Measurements from ENCODE around the gene TNK1. TPM values are rescaled to one million over a fixed set of nuclear protein-coding genes. Genes with fewer than 3 reads are reported as not detected.

The TNK1 gene
- total RNA-seq, 1 donor from 2014 or later: 0.21 TPM

GRCh38 chr17:7408863-7409262 lies 28.0 kb downstream of the TNK1 start:
- Mint-ChIP-seq H3K27me3 (ENCODE audit: low read depth) (no peaks in the 10 kb centered on the region), H3K4me1 (peaks cover 38% of the 10 kb centered on the region), H3K4me3 (peak overlapping the region; percentile 78), H3K27ac (ENCODE audit: unreplicated experiment) (no peak overlapping the region), H3K9me3 (no peaks in the 10 kb centered on the region), H3K36me3 (ENCODE audit: low read depth) (peaks cover 14% of the 10 kb centered on the region)
- no peak for DNase-seq (ENCODE audit: low read depth, low spot score)
- TF ChIP-seq, protein P1, sequence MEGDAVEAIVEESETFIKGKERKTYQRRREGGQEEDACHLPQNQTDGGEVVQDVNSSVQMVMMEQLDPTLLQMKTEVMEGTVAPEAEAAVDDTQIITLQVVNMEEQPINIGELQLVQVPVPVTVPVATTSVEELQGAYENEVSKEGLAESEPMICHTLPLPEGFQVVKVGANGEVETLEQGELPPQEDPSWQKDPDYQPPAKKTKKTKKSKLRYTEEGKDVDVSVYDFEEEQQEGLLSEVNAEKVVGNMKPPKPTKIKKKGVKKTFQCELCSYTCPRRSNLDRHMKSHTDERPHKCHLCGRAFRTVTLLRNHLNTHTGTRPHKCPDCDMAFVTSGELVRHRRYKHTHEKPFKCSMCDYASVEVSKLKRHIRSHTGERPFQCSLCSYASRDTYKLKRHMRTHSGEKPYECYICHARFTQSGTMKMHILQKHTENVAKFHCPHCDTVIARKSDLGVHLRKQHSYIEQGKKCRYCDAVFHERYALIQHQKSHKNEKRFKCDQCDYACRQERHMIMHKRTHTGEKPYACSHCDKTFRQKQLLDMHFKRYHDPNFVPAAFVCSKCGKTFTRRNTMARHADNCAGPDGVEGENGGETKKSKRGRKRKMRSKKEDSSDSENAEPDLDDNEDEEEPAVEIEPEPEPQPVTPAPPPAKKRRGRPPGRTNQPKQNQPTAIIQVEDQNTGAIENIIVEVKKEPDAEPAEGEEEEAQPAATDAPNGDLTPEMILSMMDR (conservative IDR thresholded peaks at IDR 0.05): no peak

GRCh38 chr17:7409716-7410115 lies 28.8 kb downstream of the TNK1 start:
- TF ChIP-seq, protein P1 (conservative IDR thresholded peaks at IDR 0.05): no peak
- Mint-ChIP-seq H3K9me3 (no peaks in the 10 kb centered on the region), H3K4me3 (peak overlapping the region; percentile 78), H3K36me3 (ENCODE audit: low read depth) (peaks cover 14% of the 10 kb centered on the region), H3K27me3 (ENCODE audit: low read depth) (no peaks in the 10 kb centered on the region), H3K27ac (ENCODE audit: unreplicated experiment) (no peak overlapping the region), H3K4me1 (peaks cover 31% of the 10 kb centered on the region)
- no peak for DNase-seq (ENCODE audit: low read depth, low spot score)

DNA sequence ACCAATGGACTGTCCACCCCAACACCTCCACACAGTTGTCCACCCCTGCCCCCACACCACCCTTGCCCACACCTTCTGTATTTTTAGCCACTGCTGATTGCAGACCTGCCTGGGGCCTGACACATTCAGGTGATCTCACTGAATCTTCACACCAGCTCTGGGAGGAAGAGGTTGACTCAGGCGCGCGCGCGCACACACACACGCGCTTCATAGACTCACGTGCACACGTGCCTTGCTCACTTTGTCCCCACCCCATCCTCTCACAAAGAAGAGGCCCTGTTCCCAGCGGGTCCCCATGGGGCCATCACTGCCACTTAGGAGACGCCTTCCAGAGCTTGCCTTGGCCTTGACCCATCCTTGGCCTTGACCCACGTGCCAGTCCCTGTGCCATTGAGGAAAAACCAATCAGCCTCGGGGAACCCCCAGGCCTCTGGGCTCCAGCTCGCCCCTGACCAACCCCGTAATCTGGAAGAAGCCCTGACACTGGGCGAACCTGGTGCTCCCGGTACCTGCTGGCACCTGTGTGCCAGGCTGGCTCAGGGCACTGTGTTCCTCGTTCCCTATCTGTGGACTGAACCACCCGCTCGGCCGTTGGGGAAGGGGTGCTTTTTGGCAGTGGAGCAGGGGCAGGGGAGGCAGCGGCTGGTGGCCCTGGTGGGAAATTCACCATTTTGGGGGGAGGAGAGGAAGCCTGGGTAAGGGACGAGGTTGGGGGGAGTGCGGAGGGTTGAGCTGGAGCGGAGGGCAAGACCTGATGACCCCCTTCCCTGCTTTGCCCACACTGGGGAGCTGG lies 29.9 kb downstream of the TNK1 start:
- Mint-ChIP-seq H3K27me3 (ENCODE audit: low read depth) (no peaks in the 10 kb centered on the region), H3K9me3 (no peaks in the 10 kb centered on the region), H3K4me3 (peak overlapping the region; percentile 57), H3K36me3 (ENCODE audit: low read depth) (peaks cover 14% of the 10 kb centered on the region), H3K4me1 (peaks cover 26% of the 10 kb centered on the region), H3K27ac (ENCODE audit: unreplicated experiment) (no peak overlapping the region)
- DNase-seq (ENCODE audit: low read depth, low spot score): no peak
- TF ChIP-seq, protein P1 (conservative IDR thresholded peaks at IDR 0.05): no peak

GRCh38 chr17:7411427-7411750 lies 30.5 kb downstream of the TNK1 start:
- no peak overlapping the region for H3K4me3 Mint-ChIP-seq
- no peaks in the 10 kb centered on the region for H3K9me3 Mint-ChIP-seq
- TF ChIP-seq, protein P1 (conservative IDR thresholded peaks at IDR 0.05): no peak
- no peak for DNase-seq (ENCODE audit: low read depth, low spot score)
- peaks cover 14% of the 10 kb centered on the region for H3K36me3 Mint-ChIP-seq (ENCODE audit: low read depth)
- no peaks in the 10 kb centered on the region for H3K27me3 Mint-ChIP-seq (ENCODE audit: low read depth)
- no peak overlapping the region for H3K27ac Mint-ChIP-seq (ENCODE audit: unreplicated experiment)
- peaks cover 25% of the 10 kb centered on the region for H3K4me1 Mint-ChIP-seq

DNA sequence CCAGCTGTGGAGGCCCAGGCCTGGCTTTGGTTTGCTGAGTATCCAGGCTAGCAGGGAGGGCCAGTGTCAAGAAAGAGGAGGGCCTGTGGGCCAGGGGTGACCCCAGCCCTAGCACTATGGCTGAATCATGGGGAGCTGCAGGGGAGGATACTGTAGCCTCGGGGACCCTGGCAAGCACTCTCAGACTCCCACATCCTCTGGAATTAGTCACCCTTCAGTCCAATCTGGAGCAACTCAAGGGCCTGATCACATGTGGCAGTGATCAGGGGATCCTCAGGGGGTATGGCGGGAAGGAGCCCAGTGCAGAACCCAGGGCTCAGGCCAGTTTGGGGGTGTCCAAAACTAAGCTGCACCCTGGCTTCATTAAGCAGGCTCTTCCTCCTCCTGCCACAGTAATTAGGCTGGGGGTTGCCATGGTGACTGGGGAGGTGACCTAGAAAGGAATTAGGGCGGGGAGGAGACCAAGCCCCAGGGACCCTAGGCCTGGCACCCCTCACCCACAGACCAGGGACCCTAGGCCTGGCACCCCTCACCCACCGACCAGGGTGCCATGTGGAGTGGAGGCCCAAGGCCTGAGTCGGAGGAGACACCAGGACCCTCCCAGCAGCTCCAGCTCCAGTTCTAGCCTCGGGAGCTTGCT lies 32.6 kb downstream of the TNK1 start:
- Mint-ChIP-seq H3K9me3 (no peaks in the 10 kb centered on the region), H3K27ac (ENCODE audit: unreplicated experiment) (no peak overlapping the region), H3K4me3 (peak overlapping the region; percentile 6), H3K27me3 (ENCODE audit: low read depth) (no peaks in the 10 kb centered on the region), H3K4me1 (peaks cover 23% of the 10 kb centered on the region), H3K36me3 (ENCODE audit: low read depth) (peaks cover 14% of the 10 kb centered on the region)
- TF ChIP-seq, protein P1 (conservative IDR thresholded peaks at IDR 0.05): no peak
- DNase-seq (ENCODE audit: low read depth, low spot score): no peak

Data from neural crest cell (in vitro differentiated cells).